ENCODE measurements around the gene AUTS2. TPM values are rescaled to one million over a fixed set of nuclear protein-coding genes. Genes with fewer than 3 reads are reported as not detected.

AUTS2 gene
- total and polyA plus RNA-seq, 2 of the 8 experiments (the other 6 are each of a cell fraction or from before 2014, with no cell fraction given): 25.9 to 101 TPM

DNA sequence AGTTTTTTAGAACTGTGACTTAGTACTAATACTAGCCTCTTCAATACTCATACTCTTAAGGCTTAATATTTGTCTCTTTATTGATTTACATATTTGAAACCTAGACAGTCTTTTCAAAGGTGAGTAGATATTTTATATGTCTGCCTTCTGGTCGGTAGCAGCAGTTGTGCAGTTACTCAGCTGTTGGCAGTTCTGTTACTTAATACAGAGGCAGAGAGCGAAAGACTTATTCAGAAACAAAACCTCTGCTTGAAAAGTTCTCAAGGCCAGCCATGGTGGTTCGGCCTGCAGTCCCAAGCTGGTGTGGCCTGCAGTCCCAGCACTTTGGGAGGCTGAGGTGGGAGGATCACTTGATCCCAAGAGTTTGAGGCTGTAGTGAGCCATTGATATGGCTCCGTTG, 84.2 kb downstream of the AUTS2 start:
- no peak overlapping the region for H3K9ac ChIP-seq (replicated peaks in 1 of 4; ENCODE audit: extremely low read depth in 1 of 4, low read depth in 3 of 4, low read length in 3 of 4)
- no peaks in the 10 kb centered on the region for H3K23me2 ChIP-seq (ENCODE audit: low read depth, low read length)
- H3K18ac ChIP-seq (ENCODE audit: extremely low read depth, low read length): no peak overlapping the region
- H3K14ac ChIP-seq (ENCODE audit: insufficient read length): no peak overlapping the region
- H2AK5ac ChIP-seq (ENCODE audit: low read depth, low read length): no peak overlapping the region
- no peaks in the 10 kb centered on the region for H3K36me3 ChIP-seq (ENCODE audit: control insufficient read depth in 2 of 4, insufficient read depth in 4 of 4, low read length in 3 of 4)
- H3K79me2 ChIP-seq (ENCODE audit: control insufficient read depth in 1 of 2, insufficient read depth in 2 of 2, low read length in 2 of 2): no peaks in the 10 kb centered on the region
- WGBS, 2 experiments (ENCODE audit: extremely low coverage in 1 of 2, insufficient coverage in 1 of 2, insufficient read length in 1 of 2, insufficient replicate concordance in 2 of 2, low coverage in 1 of 2, low lambda C conversion rate in 2 of 2, missing lambda C conversion rate in 1 of 2): 92% methylated on average over 4 of the region's 4 CpGs; no CpG with 5 or more reads in 1 of the 2 experiments
- no peak overlapping the region for H3K56ac ChIP-seq (replicated peaks; ENCODE audit: insufficient read length, low read depth, low read length)
- no peak overlapping the region for H4K8ac ChIP-seq (ENCODE audit: extremely low read depth, insufficient read depth, low read length)
- no peak overlapping the region for H2AFZ ChIP-seq (ENCODE audit: low read length)
- TF ChIP-seq, protein P1, sequence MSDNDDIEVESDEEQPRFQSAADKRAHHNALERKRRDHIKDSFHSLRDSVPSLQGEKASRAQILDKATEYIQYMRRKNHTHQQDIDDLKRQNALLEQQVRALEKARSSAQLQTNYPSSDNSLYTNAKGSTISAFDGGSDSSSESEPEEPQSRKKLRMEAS (IDR thresholded peaks at IDR 0.05): no peak
- TF ChIP-seq SRF (IDR thresholded peaks at IDR 0.05; ENCODE audit: low read depth, low read length) (no peak), SUZ12 (IDR thresholded peaks at IDR 0.05; ENCODE audit: low read length) (no peak), HDAC2 (IDR thresholded peaks at IDR 0.05; ENCODE audit: borderline replicate concordance in 1 of 2, low read depth in 2 of 2, low read length in 2 of 2) (no peak), RNF2 (IDR thresholded peaks at IDR 0.05; ENCODE audit: borderline replicate concordance, low read depth, low read length, missing control alignments, poor library complexity, severe bottlenecking) (no peak)
- TF ChIP-seq, protein P2, sequence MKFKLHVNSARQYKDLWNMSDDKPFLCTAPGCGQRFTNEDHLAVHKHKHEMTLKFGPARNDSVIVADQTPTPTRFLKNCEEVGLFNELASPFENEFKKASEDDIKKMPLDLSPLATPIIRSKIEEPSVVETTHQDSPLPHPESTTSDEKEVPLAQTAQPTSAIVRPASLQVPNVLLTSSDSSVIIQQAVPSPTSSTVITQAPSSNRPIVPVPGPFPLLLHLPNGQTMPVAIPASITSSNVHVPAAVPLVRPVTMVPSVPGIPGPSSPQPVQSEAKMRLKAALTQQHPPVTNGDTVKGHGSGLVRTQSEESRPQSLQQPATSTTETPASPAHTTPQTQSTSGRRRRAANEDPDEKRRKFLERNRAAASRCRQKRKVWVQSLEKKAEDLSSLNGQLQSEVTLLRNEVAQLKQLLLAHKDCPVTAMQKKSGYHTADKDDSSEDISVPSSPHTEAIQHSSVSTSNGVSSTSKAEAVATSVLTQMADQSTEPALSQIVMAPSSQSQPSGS (IDR thresholded peaks at IDR 0.05; ENCODE audit: low read length): no peak
- H2BK15ac ChIP-seq (ENCODE audit: low read length): 0 out of 2 replicates have a peak overlapping the region, but pooled peaks have one; percentile 55
- H3K4me2 ChIP-seq (ENCODE audit: insufficient read depth in 1 of 2, low read depth in 2 of 2, low read length in 2 of 2): no peak overlapping the region
- no peaks in the 10 kb centered on the region for H3K79me1 ChIP-seq (ENCODE audit: low read depth, low read length)
- no peak overlapping the region for H3K4me3 ChIP-seq (ENCODE audit: extremely low read depth in 1 of 4, insufficient read depth in 2 of 4, low read depth in 3 of 4, low read length in 4 of 4)
- POLR2A ChIA-PET (ENCODE audit: partially characterized antibody): interaction anchor here (1.0 kb wide), 1 partner anchor 22 kb away, joined by 3 read pairs; no protein-coding TSS in a partner anchor
- FAIRE-seq (no peak), DNase-seq (ENCODE audit: low read depth in 1 of 2, low spot score in 2 of 2) (no peak)
- peaks cover 0 to 7% (median 4%) of the 10 kb centered on the region in 4 experiments; a peak in 3 of 7 replicates for H3K4me1 ChIP-seq (replicated peaks in 1 of 4; ENCODE audit: control insufficient read depth in 3 of 4, insufficient read depth in 4 of 4, low read length in 3 of 4)
- no peaks in the 10 kb centered on the region for H3K27me3 ChIP-seq (replicated peaks in 1 of 4; ENCODE audit: control insufficient read depth in 3 of 4, extremely low read depth in 1 of 4, insufficient read depth in 3 of 4, low read length in 3 of 4)
- no peaks in the 10 kb centered on the region for H4K20me1 ChIP-seq (replicated peaks in 1 of 2; ENCODE audit: control insufficient read depth in 1 of 2, insufficient read depth in 2 of 2, low read length in 2 of 2)
- H4K5ac ChIP-seq (ENCODE audit: insufficient read length, low read depth, low read length): no peak overlapping the region
- CTCF ChIA-PET (ENCODE audit: partially characterized antibody): interaction anchor here (0.6 to 1.1 kb wide), 2 partner anchors 18 to 31 kb away, joined by 3 read pairs; no protein-coding TSS in a partner anchor
- no peak overlapping the region for H2BK12ac ChIP-seq (ENCODE audit: low read depth, low read length)
- no peak overlapping the region for H3K23ac ChIP-seq (ENCODE audit: insufficient read length)
- H3K9me3 ChIP-seq (ENCODE audit: insufficient read depth in 2 of 2, low read depth in 1 of 2, low read length in 1 of 2): no peaks in the 10 kb centered on the region
- H4K91ac ChIP-seq (replicated peaks; ENCODE audit: insufficient read length, low read length): no peak overlapping the region
- no peak overlapping the region for H3K4ac ChIP-seq (replicated peaks; ENCODE audit: insufficient read length, low read depth, low read length)
- H2BK120ac ChIP-seq (replicated peaks; ENCODE audit: low read depth, low read length): no peak overlapping the region
- no peak overlapping the region for H3K27ac ChIP-seq (ENCODE audit: low read depth, low read length)
- peak overlapping the region; percentile 55; the same call in 1 of the 2 replicates for H2BK20ac ChIP-seq (ENCODE audit: low read length)
- peak overlapping the region; percentile 31; the same call in 1 of the 2 replicates for H2BK5ac ChIP-seq (ENCODE audit: low read depth, low read length)
